ENCODE measurements around the gene TNFSF9.
"Not testable (repeated sequence)": the region's sequence is repeated elsewhere in the genome, so short reads cannot be mapped to it uniquely, and the experiment has no call there.

TNFSF9 gene

GRCh38 chr19:6508028-6508771 is 22.6 kb upstream of the TNFSF9 start:
- not testable (repeated sequence) for DNase-seq (ENCODE audit: low read depth in 2 of 2)

GRCh38 chr19:6509118-6509971 is 21.5 kb upstream of the TNFSF9 start:
- no peak for DNase-seq (ENCODE audit: low read depth in 2 of 2)

GRCh38 chr19:6510618-6511017 is 20.2 kb upstream of the TNFSF9 start:
- no peak for DNase-seq (ENCODE audit: low read depth in 2 of 2)

GRCh38 chr19:6514089-6514488 is 16.7 kb upstream of the TNFSF9 start:
- no peak for DNase-seq (ENCODE audit: low read depth in 2 of 2)

GRCh38 chr19:6514926-6515544 is 15.8 kb upstream of the TNFSF9 start:
- DNase-seq (ENCODE audit: low read depth in 2 of 2), result no peak

- peak; percentile 76 to 79 for DNase-seq (ENCODE audit: low read depth in 2 of 2)
These were observed 14.7 kb upstream of the TNFSF9 start for GRCh38 chr19:6516018-6516658.

GRCh38 chr19:6516659-6517291 is 14.1 kb upstream of the TNFSF9 start:
- DNase-seq (ENCODE audit: low read depth in 2 of 2), result peak; percentile 63 to 65

- no peak for DNase-seq (ENCODE audit: low read depth in 2 of 2)
These were observed 12.5 kb upstream of the TNFSF9 start for GRCh38 chr19:6518145-6518911.

GRCh38 chr19:6519289-6519688 is 11.5 kb upstream of the TNFSF9 start:
- DNase-seq (ENCODE audit: low read depth in 2 of 2), result peak; percentile 58

GRCh38 chr19:6521718-6522646 is 8.8 kb upstream of the TNFSF9 start:
- DNase-seq (ENCODE audit: low read depth in 2 of 2), result no peak

GRCh38 chr19:6522712-6523111 is 8.1 kb upstream of the TNFSF9 start:
- DNase-seq (ENCODE audit: low read depth in 2 of 2), result no peak

GRCh38 chr19:6524311-6524710 is 6.5 kb upstream of the TNFSF9 start:
- DNase-seq (ENCODE audit: low read depth in 2 of 2), result no peak

GRCh38 chr19:6527893-6528543 is 2.8 kb upstream of the TNFSF9 start:
- DNase-seq (ENCODE audit: low read depth in 2 of 2), result no peak

- no peak for DNase-seq (ENCODE audit: low read depth in 2 of 2)
These were observed 2.2 kb upstream of the TNFSF9 start for GRCh38 chr19:6528544-6529121.

- DNase-seq (ENCODE audit: low read depth in 2 of 2), result no peak
These were observed 1.5 kb upstream of the TNFSF9 start for GRCh38 chr19:6529351-6529750.

GRCh38 chr19:6529937-6530385 is 865 bp upstream of the TNFSF9 start:
- DNase-seq (ENCODE audit: low read depth in 2 of 2), result no peak

- DNase-seq (ENCODE audit: low read depth in 2 of 2), result no peak
These were observed 533 bp downstream of the TNFSF9 start for GRCh38 chr19:6531163-6531955.

GRCh38 chr19:6531956-6532243 is 1.1 kb downstream of the TNFSF9 start:
- DNase-seq (ENCODE audit: low read depth in 2 of 2), result no peak
